WERI-Rb-1 (cell line): ENCODE results near the gene HS2ST1.
"Not testable (repeated sequence)": the region's sequence is repeated elsewhere in the genome, so short reads cannot be mapped to it uniquely, and the experiment has no call there.

Experiments
- DNase-seq: peaks from one replicate; pipeline ENCODE4 v3.0.0-alpha.2; 2020
- H3K27ac ChIP-seq: fragments of 250-450 bp; sonication (Bioruptor Pico); 2 replicates; pipeline ENCODE4 v1.5.1; 2020; ENCODE audit warnings: mild to moderate bottlenecking, moderate library complexity
- H3K27me3 ChIP-seq: fragments of 250-450 bp; sonication (Bioruptor Pico); 2 replicates; pipeline ENCODE4 v1.5.1; 2021; ENCODE audit warnings: mild to moderate bottlenecking, low read depth, moderate library complexity; ENCODE audit not compliant: insufficient read depth, severe bottlenecking
- H3K36me3 ChIP-seq: fragments of 250-450 bp; sonication (Bioruptor Pico); 2 replicates; pipeline ENCODE4 v1.5.1; 2020; ENCODE audit warnings: mild to moderate bottlenecking, moderate library complexity
- H3K4me3 ChIP-seq: 2 replicates; pipeline ENCODE4 v1.5.1; 2011; ENCODE audit warnings: low read depth, mild to moderate bottlenecking, control low read depth, low read length
- H3K9me3 ChIP-seq: fragments of 250-450 bp; sonication (Bioruptor Pico); 2 replicates; pipeline ENCODE4 v1.5.1; 2021; ENCODE audit warnings: mild to moderate bottlenecking, moderate library complexity; ENCODE audit not compliant: severe bottlenecking
- CTCF ChIP-seq: IDR thresholded peaks from 2 replicates; pipeline ENCODE4 v1.5.1; 2011; ENCODE audit warnings: low read depth, mild to moderate bottlenecking, control low read depth, inconsistent platforms, low read length

Gene HS2ST1

GRCh38 chr1:86872086-86872485 lies 42.3 kb upstream of the HS2ST1 start:
- TF ChIP-seq CTCF, result no peak
- Histone ChIP-seq H3K27me3 (no peaks in the 10 kb centered on the region), H3K27ac (no peak overlapping the region), H3K9me3 (no peaks in the 10 kb centered on the region), H3K36me3 (peaks cover 3% of the 10 kb centered on the region), H3K4me3 (no peak overlapping the region)
- DNase-seq, result no peak

- H3K9me3 ChIP-seq, result no peaks in the 10 kb centered on the region
- no peak overlapping the region for H3K4me3 ChIP-seq
- H3K27ac ChIP-seq, result no peak overlapping the region
- peaks cover 15% of the 10 kb centered on the region for H3K36me3 ChIP-seq
- H3K27me3 ChIP-seq, result no peaks in the 10 kb centered on the region
- no peak for TF ChIP-seq CTCF
- no peak for DNase-seq
Measured at GRCh38 chr1:86875722-86876121, 38.7 kb upstream of the HS2ST1 start.

GRCh38 chr1:86887479-86888162 lies 26.8 kb upstream of the HS2ST1 start:
- no peak for DNase-seq
- peaks cover 4% of the 10 kb centered on the region for H3K36me3 ChIP-seq

GRCh38 chr1:86888327-86888726 lies 26.1 kb upstream of the HS2ST1 start:
- no peak for TF ChIP-seq CTCF
- peaks cover 5% of the 10 kb centered on the region for H3K36me3 ChIP-seq
- no peaks in the 10 kb centered on the region for H3K9me3 ChIP-seq
- H3K27me3 ChIP-seq, result no peaks in the 10 kb centered on the region
- no peak overlapping the region for H3K4me3 ChIP-seq
- no peak overlapping the region for H3K27ac ChIP-seq
- DNase-seq, result no peak

More at GRCh38 chr1:86887479-86888162, 26.8 kb upstream of the HS2ST1 start:
- Histone ChIP-seq H3K9me3 (no peaks in the 10 kb centered on the region), H3K27me3 (no peaks in the 10 kb centered on the region), H3K4me3 (no peak overlapping the region), H3K27ac (no peak overlapping the region)
- no peak for TF ChIP-seq CTCF

- peaks cover 43% of the 10 kb centered on the region for H3K36me3 ChIP-seq
- H3K4me3 ChIP-seq, result not testable (repeated sequence)
Measured at GRCh38 chr1:86899401-86899800, 15.0 kb upstream of the HS2ST1 start.

GRCh38 chr1:86905875-86906274 lies 8.6 kb upstream of the HS2ST1 start:
- no peak for DNase-seq
- Histone ChIP-seq H3K27me3 (no peaks in the 10 kb centered on the region), H3K27ac (no peak overlapping the region), H3K4me3 (no peak overlapping the region), H3K9me3 (no peaks in the 10 kb centered on the region), H3K36me3 (peaks cover 45% of the 10 kb centered on the region)
- no peak for TF ChIP-seq CTCF

More at GRCh38 chr1:86899401-86899800, 15.0 kb upstream of the HS2ST1 start:
- not testable (repeated sequence) for H3K27me3 ChIP-seq, DNase-seq, H3K9me3 ChIP-seq, H3K27ac ChIP-seq
